ENCODE results near the gene PCYT2.

DNA sequence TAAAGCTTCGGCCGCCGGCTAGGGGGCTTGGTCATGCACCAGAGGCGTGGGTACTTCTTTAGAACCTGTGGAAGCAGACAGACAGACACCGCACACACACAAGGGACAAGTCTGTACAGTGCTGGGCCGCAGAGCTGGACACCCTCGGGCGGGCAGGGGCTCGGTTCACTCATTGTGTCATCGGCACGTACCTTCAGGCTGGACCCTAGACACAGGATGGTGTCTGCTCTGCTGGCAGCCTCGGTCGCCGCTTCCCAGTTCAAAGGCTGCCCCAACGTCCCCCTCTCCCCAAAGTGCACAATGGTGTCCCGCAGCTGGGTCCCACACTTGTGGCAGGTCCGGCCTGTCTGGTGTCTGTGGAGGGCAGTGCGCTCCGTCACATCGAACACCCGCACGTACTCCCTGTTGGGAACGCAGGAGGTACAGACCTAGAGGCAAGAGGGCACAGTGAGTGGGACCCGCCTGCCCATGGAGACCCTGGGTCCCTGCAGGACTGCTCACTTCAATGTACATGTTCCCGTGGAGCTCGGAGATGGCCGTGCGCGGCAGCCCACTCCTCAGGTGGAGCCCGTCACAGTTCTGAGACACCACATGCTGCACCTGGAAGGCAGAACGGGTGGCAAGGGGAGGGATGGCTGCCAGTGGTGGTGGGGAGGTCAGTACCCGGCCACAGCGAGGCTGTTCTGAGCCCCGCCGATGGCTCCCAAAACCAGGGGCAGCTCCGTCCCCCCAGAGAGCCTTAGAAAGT is 3.1 kb upstream of the PCYT2 start:
- TF ChIP-seq POLR2A (IDR thresholded peaks at IDR 0.05) (no peak), CTCF (IDR thresholded peaks at IDR 0.05) (no peak), EP300 (IDR thresholded peaks at IDR 0.05) (no peak), POLR2AphosphoS5 (IDR thresholded peaks at IDR 0.05) (no peak)
